Bronchial epithelial cell (primary cell): Measurements from ENCODE around the gene TGFA. TPM values are rescaled to one million over a fixed set of nuclear protein-coding genes. Genes with fewer than 3 reads are reported as not detected.

Source experiments
- DNase-seq: peaks from one replicate; pipeline ENCODE4 v3.0.0-alpha.2; 2010; ENCODE audit warnings: low read depth
- FAIRE-seq: peaks from 2 replicates; lab custom pipeline; 2011; peaks lifted over from hg19 to GRCh38; lab: Jason Lieb, UNC
- H3K27me3 ChIP-seq: 2 replicates; pipeline ENCODE4 v1.5.1; 2011; ENCODE audit warnings: low read length; ENCODE audit not compliant: control insufficient read depth, insufficient read depth
- H3K36me3 ChIP-seq: 2 replicates; pipeline ENCODE4 v1.5.1; 2011; ENCODE audit warnings: low read length; ENCODE audit not compliant: control insufficient read depth, insufficient read depth
- H3K4me3 ChIP-seq: 2 replicates; pipeline ENCODE4 v1.5.1; 2011; ENCODE audit warnings: mild to moderate bottlenecking, low read depth, low read length, control low read depth
- total RNA-seq: library from RNA; depleted of rRNA; stranded (reverse); fragments of >200 nt; gene quantifications from 2 replicates; pipeline ENCODE4 v1.2.1, GENCODE V29; 2014
- TF ChIP-seq, protein P1 (sequence below): IDR thresholded peaks from 2 replicates; pipeline ENCODE4 v1.5.1; 2011; ENCODE audit warnings: mild to moderate bottlenecking, moderate library complexity, low read length, control low read depth, inconsistent platforms; ENCODE audit not compliant: insufficient read depth, severe bottlenecking

Gene TGFA
- total RNA-seq, 1 donor from 2014 or later = 85.3 TPM

GRCh38 chr2:70558195-70558808 is 4.7 kb upstream of the TGFA start:
- Histone ChIP-seq H3K4me3 (no peak overlapping the region), H3K36me3 (no peaks in the 10 kb centered on the region), H3K27me3 (no peaks in the 10 kb centered on the region)
- TF ChIP-seq, protein P1, sequence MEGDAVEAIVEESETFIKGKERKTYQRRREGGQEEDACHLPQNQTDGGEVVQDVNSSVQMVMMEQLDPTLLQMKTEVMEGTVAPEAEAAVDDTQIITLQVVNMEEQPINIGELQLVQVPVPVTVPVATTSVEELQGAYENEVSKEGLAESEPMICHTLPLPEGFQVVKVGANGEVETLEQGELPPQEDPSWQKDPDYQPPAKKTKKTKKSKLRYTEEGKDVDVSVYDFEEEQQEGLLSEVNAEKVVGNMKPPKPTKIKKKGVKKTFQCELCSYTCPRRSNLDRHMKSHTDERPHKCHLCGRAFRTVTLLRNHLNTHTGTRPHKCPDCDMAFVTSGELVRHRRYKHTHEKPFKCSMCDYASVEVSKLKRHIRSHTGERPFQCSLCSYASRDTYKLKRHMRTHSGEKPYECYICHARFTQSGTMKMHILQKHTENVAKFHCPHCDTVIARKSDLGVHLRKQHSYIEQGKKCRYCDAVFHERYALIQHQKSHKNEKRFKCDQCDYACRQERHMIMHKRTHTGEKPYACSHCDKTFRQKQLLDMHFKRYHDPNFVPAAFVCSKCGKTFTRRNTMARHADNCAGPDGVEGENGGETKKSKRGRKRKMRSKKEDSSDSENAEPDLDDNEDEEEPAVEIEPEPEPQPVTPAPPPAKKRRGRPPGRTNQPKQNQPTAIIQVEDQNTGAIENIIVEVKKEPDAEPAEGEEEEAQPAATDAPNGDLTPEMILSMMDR = no peak
- DNase-seq = no peak
- FAIRE-seq = no peak

DNA sequence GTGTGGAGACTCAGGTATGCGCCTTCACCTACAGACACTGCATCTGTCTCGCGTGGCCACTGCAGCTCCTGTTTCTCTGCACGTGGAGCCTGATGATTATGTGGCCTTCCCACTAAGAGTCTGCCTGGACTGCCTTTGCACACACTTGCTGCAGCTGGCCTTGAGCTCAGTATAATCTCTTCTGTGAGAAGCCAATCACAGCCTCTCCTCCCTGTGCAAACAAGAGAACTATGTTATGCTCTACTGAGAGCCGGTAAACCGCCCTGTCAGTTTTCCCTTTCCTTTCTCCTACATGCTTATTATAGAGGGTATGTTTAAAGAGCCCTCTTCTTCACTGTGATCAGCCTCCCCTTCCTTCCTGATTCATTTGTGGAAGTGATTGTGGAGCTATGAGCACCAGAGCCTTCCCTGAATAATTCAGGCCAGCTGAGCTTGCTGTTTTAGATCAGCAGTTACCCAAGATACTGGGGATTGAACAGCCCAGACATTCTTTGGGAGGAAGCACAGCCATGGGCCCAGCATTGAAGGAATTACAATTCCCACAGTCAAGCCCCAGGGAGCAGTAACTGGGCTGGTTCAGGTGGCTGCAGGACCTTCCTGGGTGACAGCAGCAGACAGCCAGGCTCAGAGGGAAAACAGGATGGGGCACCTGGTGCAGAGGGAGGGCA is 3.7 kb upstream of the TGFA start:
- FAIRE-seq = peak; percentile 40
- TF ChIP-seq, protein P1 = no peak
- peak; percentile 45 for DNase-seq
- Histone ChIP-seq H3K4me3 (no peak overlapping the region), H3K36me3 (no peaks in the 10 kb centered on the region), H3K27me3 (no peaks in the 10 kb centered on the region)

DNA sequence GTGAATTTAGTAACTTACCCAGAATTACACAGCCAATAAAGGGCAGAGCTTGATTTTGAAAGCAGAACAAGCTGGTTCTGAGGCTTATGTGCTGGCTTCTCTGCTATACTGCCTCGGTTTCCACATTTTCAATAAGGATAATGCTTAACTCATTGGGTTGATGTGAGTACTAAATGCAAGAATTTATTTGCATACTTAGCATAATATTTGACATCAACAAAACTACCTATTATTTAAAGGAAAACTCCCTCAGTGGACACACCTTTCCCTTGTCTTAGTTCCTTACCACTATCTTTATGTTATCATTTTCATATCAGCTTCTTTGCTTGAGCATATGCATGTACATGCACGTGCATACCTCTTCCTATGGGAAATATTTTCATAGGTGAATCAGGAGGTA is 3.0 kb upstream of the TGFA start:
- TF ChIP-seq, protein P1 = no peak
- FAIRE-seq (no peak), DNase-seq (peak; percentile 35)
- Histone ChIP-seq H3K36me3 (no peaks in the 10 kb centered on the region), H3K27me3 (no peaks in the 10 kb centered on the region), H3K4me3 (no peak overlapping the region)

GRCh38 chr2:70554338-70554892 is 789 bp upstream of the TGFA start:
- Histone ChIP-seq H3K36me3 (no peaks in the 10 kb centered on the region), H3K27me3 (no peaks in the 10 kb centered on the region), H3K4me3 (peak overlapping the region; percentile 89)
- TF ChIP-seq, protein P1 = no peak
- FAIRE-seq = no peak
- DNase-seq = no peak

DNA sequence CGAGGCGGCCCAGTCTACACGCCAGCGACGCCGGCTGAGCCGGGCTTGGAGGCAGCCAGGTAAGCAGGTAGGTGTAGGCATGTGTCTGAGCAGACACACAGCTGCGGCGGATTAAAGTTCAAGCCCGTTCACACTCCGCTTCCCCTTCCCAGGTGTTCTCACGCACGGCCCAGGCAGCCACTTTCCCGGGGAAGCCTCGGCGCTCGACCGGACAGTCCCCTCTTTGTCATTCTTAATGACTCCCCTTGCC is 367 bp downstream of the TGFA start:
- TF ChIP-seq, protein P1 = no peak
- H3K27me3 ChIP-seq = no peaks in the 10 kb centered on the region

More for the DNA sequence above, 367 bp downstream of the TGFA start:
- Histone ChIP-seq H3K36me3 (no peaks in the 10 kb centered on the region), H3K4me3 (peak overlapping the region; percentile 89)
- DNase-seq (peak; percentile 42), FAIRE-seq (no peak)
